Fibroblast of lung (primary cell): ENCODE results near the gene CEMP1. TPM values are rescaled to one million over a fixed set of nuclear protein-coding genes. Genes with fewer than 3 reads are reported as not detected.

Experiments used
- DNase-seq, 2 donors: peaks; one replicate each; pipeline versions ENCODE4 v3.0.0 to v3.0.0-alpha.2; 2010; ENCODE audit warnings: low read depth in 2 of 2
- H2AFZ ChIP-seq: 2 replicates; pipeline ENCODE4 v1.5.1; 2012; ENCODE audit warnings: low read length, control low read depth, inconsistent platforms
- H3K27ac ChIP-seq: 2 replicates; pipeline ENCODE4 v1.5.1; 2011; ENCODE audit warnings: low read length, control low read depth; ENCODE audit not compliant: insufficient read depth
- H3K27me3 ChIP-seq: 2 replicates; pipeline ENCODE4 v1.5.1; 2011; ENCODE audit warnings: mild to moderate bottlenecking, low read length; ENCODE audit not compliant: control insufficient read depth, insufficient read depth
- H3K36me3 ChIP-seq: 2 replicates; pipeline ENCODE4 v1.5.1; 2011; ENCODE audit warnings: low read length; ENCODE audit not compliant: control insufficient read depth, insufficient read depth
- H3K4me1 ChIP-seq: 2 replicates; pipeline ENCODE4 v1.5.1; 2011; ENCODE audit warnings: low read length; ENCODE audit not compliant: control insufficient read depth, insufficient read depth; ENCODE audit errors: extremely low read depth
- H3K4me2 ChIP-seq: 2 replicates; pipeline ENCODE4 v1.5.1; 2011; ENCODE audit warnings: low read length, control low read depth; ENCODE audit not compliant: insufficient read depth; ENCODE audit errors: extremely low read depth
- H3K4me3 ChIP-seq, 4 experiments: fragments of 200-600 bp in 1 of 4; sonication (generic) in 1 of 4; replicated peaks in 1 of 4; 2 replicates each; pipeline ENCODE4 v1.5.1; 2011 to 2016; ENCODE audit warnings: low read length in 4 of 4, low read depth in 3 of 4, mild to moderate bottlenecking in 3 of 4, control low read depth in 2 of 4, inconsistent platforms in 1 of 4, mixed read lengths in 1 of 4; ENCODE audit not compliant: insufficient read depth in 1 of 4; ENCODE audit errors: control extremely low read depth in 1 of 4
- H3K79me2 ChIP-seq: 2 replicates; pipeline ENCODE4 v1.5.1; 2012; ENCODE audit warnings: mild to moderate bottlenecking, low read length, inconsistent platforms; ENCODE audit not compliant: control insufficient read depth, insufficient read depth
- H3K9ac ChIP-seq: 2 replicates; pipeline ENCODE4 v1.5.1; 2011; ENCODE audit warnings: mild to moderate bottlenecking, low read length, control low read depth; ENCODE audit not compliant: insufficient read depth
- H3K9me3 ChIP-seq: 2 replicates; pipeline ENCODE4 v1.5.1; 2012; ENCODE audit warnings: low read depth, low read length; ENCODE audit not compliant: control insufficient read depth, insufficient read depth
- H4K20me1 ChIP-seq: 2 replicates; pipeline ENCODE4 v1.5.1; 2011; ENCODE audit warnings: low read length; ENCODE audit not compliant: control insufficient read depth, insufficient read depth; ENCODE audit errors: extremely low read depth
- EZH2 ChIP-seq: IDR thresholded peaks from 2 replicates; pipeline ENCODE4 v1.5.1; 2012; ENCODE audit warnings: low read length, control low read depth, mild to moderate bottlenecking; ENCODE audit errors: missing control alignments
- polyA plus RNA-seq, 2 donors: library from polyadenylated mRNA; depleted of rRNA in 1 of 2; stranded (reverse) in 1 of 2; unstranded in 1 of 2; fragments of >200 nt; gene quantifications; 2 replicates each; pipeline ENCODE4 v1.2.1, GENCODE V29; 2011 to 2012; ENCODE audit warnings: missing spikeins in 1 of 2
- total RNA-seq: library from RNA; depleted of rRNA; stranded (reverse); fragments of >200 nt; gene quantifications from 2 replicates; pipeline ENCODE4 v1.2.1, GENCODE V29; 2014
- TF ChIP-seq, protein P1 (sequence below), 2 donors: IDR thresholded peaks in 1 of 2; conservative IDR thresholded peaks in 1 of 2; 1 replicate in 1 of 2; 2 replicates in 1 of 2; pipeline ENCODE4 v1.5.1; 2011 to 2012; ENCODE audit warnings: low read length in 2 of 2, control low read depth in 1 of 2, inconsistent platforms in 1 of 2, low read depth in 1 of 2, mild to moderate bottlenecking in 1 of 2

Gene CEMP1
- total and polyA plus RNA-seq, 2 donors (not counting 1 experiment from before 2014, with no cell fraction given): not detected

DNA sequence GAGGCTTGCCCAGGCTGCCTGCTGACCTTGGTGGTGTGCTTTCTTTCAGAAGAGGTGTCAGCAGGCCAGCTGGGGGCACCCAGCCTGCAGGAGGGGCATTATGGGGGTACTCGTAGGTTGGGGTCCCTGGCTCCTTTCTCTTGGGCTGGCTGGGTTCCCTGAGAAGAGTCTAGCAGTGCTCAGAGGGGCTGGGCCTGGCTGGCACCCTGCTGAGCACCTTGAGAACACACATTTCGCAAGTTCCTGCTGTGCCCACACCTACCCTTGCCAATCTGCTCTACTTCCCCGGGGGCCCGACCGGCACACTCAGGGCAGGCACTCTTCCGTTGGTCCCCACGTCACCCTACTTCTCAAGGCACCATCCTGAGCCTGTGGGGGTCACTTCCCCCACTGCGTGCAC is 5.1 kb downstream of the CEMP1 start:
- DNase-seq: no peak
- Histone ChIP-seq H2AFZ (no peak overlapping the region), H4K20me1 (no peaks in the 10 kb centered on the region), H3K4me2 (no peak overlapping the region), H3K9ac (no peak overlapping the region), H3K27me3 (no peaks in the 10 kb centered on the region), H3K9me3 (no peaks in the 10 kb centered on the region), H3K36me3 (peaks cover 46% of the 10 kb centered on the region), H3K4me1 (no peaks in the 10 kb centered on the region), H3K4me3 (no peak overlapping the region), H3K79me2 (peaks cover 9% of the 10 kb centered on the region), H3K27ac (no peak overlapping the region)
- TF ChIP-seq, protein P1, sequence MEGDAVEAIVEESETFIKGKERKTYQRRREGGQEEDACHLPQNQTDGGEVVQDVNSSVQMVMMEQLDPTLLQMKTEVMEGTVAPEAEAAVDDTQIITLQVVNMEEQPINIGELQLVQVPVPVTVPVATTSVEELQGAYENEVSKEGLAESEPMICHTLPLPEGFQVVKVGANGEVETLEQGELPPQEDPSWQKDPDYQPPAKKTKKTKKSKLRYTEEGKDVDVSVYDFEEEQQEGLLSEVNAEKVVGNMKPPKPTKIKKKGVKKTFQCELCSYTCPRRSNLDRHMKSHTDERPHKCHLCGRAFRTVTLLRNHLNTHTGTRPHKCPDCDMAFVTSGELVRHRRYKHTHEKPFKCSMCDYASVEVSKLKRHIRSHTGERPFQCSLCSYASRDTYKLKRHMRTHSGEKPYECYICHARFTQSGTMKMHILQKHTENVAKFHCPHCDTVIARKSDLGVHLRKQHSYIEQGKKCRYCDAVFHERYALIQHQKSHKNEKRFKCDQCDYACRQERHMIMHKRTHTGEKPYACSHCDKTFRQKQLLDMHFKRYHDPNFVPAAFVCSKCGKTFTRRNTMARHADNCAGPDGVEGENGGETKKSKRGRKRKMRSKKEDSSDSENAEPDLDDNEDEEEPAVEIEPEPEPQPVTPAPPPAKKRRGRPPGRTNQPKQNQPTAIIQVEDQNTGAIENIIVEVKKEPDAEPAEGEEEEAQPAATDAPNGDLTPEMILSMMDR (conservative IDR thresholded peaks at IDR 0.05 in 1 of 2, IDR thresholded peaks at IDR 0.05 in 1 of 2; ENCODE audit: low read depth in 1 of 2, low read length in 2 of 2): no peak
- TF ChIP-seq EZH2: no peak

DNA sequence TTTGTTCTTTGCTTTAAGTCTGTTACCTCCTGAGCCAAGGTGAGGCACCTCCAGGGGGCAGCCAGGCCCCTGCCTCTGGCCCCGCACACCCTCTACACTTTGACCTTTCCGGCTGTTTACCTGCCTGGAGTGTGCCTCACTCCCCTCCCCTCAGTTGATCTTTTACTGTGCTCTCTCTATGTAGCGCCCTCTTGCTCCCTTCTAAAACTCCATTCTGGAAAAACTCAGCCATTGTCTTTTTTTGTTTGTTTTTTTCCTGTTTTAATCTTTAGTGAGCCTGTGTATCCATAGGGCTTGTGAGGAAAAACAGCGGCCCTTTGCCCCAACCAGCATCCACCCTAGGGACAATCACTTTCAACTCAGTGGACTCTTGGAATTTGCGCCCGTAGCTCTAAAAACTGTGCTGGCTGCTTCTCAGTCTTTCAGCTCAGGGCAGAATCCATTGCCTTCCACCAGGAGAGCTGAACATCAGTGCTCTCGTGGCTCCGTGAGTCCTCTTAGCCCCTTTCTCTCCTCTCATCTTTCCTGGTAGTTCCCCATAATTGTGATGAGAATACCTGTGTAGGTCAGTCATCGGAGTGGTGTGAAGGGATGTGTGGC is 6.8 kb downstream of the CEMP1 start:
- no peak for TF ChIP-seq EZH2
- TF ChIP-seq, protein P1 (conservative IDR thresholded peaks at IDR 0.05 in 1 of 2, IDR thresholded peaks at IDR 0.05 in 1 of 2; ENCODE audit: low read depth in 1 of 2, low read length in 2 of 2): no peak
- Histone ChIP-seq H3K4me3 (no peak overlapping the region), H3K79me2 (peaks cover 17% of the 10 kb centered on the region), H3K9me3 (no peaks in the 10 kb centered on the region), H2AFZ (no peak overlapping the region), H3K36me3 (peaks cover 40% of the 10 kb centered on the region), H3K27ac (no peak overlapping the region), H3K4me2 (no peak overlapping the region), H3K4me1 (no peaks in the 10 kb centered on the region), H3K9ac (no peak overlapping the region), H3K27me3 (no peaks in the 10 kb centered on the region), H4K20me1 (no peaks in the 10 kb centered on the region)
- no peak for DNase-seq

DNA sequence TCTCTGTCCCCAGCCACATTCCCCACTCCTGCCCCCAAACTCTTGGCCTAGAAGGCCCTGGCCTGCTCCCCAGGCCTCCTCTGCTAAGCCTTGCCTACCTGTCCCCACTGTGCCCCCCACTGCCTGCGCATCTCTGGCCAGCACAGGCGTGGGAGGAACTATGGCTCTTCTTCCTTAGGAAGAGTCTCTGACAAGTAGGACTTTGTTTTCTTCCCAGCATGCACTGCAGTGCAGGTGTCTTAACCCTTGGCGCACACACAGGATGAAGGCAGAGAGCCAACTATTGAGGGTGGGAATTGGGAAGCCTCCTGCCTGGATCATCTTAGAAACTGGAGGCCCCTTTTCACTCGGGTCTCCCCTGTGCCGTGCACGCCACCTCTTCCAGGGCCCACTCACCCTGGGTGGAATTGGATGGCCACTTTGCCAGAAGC is 7.4 kb downstream of the CEMP1 start:
- DNase-seq: no peak
- no peak overlapping the region for H3K4me2 ChIP-seq

More for the DNA sequence above, 7.4 kb downstream of the CEMP1 start:
- Histone ChIP-seq H3K4me1 (peaks cover 5% of the 10 kb centered on the region), H3K9me3 (no peaks in the 10 kb centered on the region), H3K4me3 (no peak overlapping the region), H4K20me1 (no peaks in the 10 kb centered on the region), H3K9ac (no peak overlapping the region), H3K27me3 (no peaks in the 10 kb centered on the region), H3K27ac (no peak overlapping the region), H2AFZ (no peak overlapping the region), H3K36me3 (peaks cover 41% of the 10 kb centered on the region), H3K79me2 (peaks cover 23% of the 10 kb centered on the region)
- TF ChIP-seq, protein P1 (conservative IDR thresholded peaks at IDR 0.05 in 1 of 2, IDR thresholded peaks at IDR 0.05 in 1 of 2; ENCODE audit: low read depth in 1 of 2, low read length in 2 of 2): no peak
- TF ChIP-seq EZH2: no peak
